OCI-LY1 (cell line): ENCODE data around the gene PTPRT.

Experiments used
- CTCF ChIP-seq: fragments of 200-600 bp; sonication (generic), shearing (Covaris generic); IDR thresholded peaks from 2 replicates; pipeline ENCODE4 v1.5.1; 2017; ENCODE audit warnings: mild to moderate bottlenecking, antibody characterized with exemption, low read length, moderate library complexity, mixed read lengths
- EZH2 ChIP-seq: fragments of 200-600 bp; sonication (generic), shearing (Covaris generic); IDR thresholded peaks from 2 replicates; pipeline ENCODE4 v1.8.0; 2017; ENCODE audit warnings: borderline replicate concordance, mixed run types, mild to moderate bottlenecking, antibody characterized with exemption, low read length, moderate library complexity, mixed read lengths

- TF ChIP-seq CTCF (no peak), EZH2 (no peak)
These were observed 253.2 kb downstream of the PTPRT start for GRCh38 chr20:42936482-42936881.
